Transverse colon (tissue), 4 donors: ENCODE measurements around the gene ASCL5. TPM values are rescaled to one million over a fixed set of nuclear protein-coding genes. Genes with fewer than 3 reads are reported as not detected.

ENCODE experiments used
- DNase-seq: peaks from one replicate; pipeline ENCODE4 v3.0.0-alpha.2; 2019
- H3K27ac ChIP-seq, 4 donors: fragments of 200-600 bp; sonication (generic); 2 replicates each; pipeline ENCODE4 v1.5.1; 2016 to 2018; ENCODE audit warnings: inconsistent platforms in 4 of 4
- H3K27me3 ChIP-seq: fragments of 200-600 bp; sonication (generic); 2 replicates; pipeline ENCODE4 v1.5.1; 2017; ENCODE audit warnings: inconsistent platforms
- H3K36me3 ChIP-seq, 4 donors: fragments of 200-600 bp; sonication (generic); 2 replicates each; pipeline ENCODE4 v1.5.1; 2017 to 2019; ENCODE audit warnings: inconsistent platforms in 4 of 4
- H3K4me1 ChIP-seq, 4 donors: fragments of 200-600 bp; sonication (generic); 2 replicates each; pipeline ENCODE4 v1.5.1; 2017 to 2020; ENCODE audit warnings: inconsistent platforms in 4 of 4
- H3K4me3 ChIP-seq, 4 donors: fragments of 200-600 bp; sonication (generic); 1 replicate in 1 of 4; 2 replicates in 3 of 4; pipeline versions ENCODE4 v1.5.1 to v1.6.1; 2017 to 2019; ENCODE audit warnings: inconsistent platforms in 4 of 4
- H3K9me3 ChIP-seq, 2 donors: fragments of 200-600 bp; sonication (generic); 2 replicates each; pipeline ENCODE4 v1.5.1; 2017 to 2019; ENCODE audit warnings: inconsistent platforms in 2 of 2
- CTCF ChIP-seq, 5 experiments: fragments of 200-600 bp in 3 of 5; fragments of 450-650 bp in 2 of 5; sonication (generic) in 3 of 5; IDR thresholded peaks; 1 replicate in 2 of 5; 2 replicates in 3 of 5; pipeline ENCODE4 v1.5.1; 2016 to 2017; ENCODE audit warnings: antibody characterized with exemption in 5 of 5, inconsistent platforms in 3 of 5, mild to moderate bottlenecking in 2 of 5, moderate library complexity in 1 of 5
- EP300 ChIP-seq: sonication (generic); formaldehyde crosslinking; IDR thresholded peaks from one replicate; pipeline ENCODE4 v1.6.1; 2017; ENCODE audit warnings: antibody characterized with exemption, low read depth
- POLR2A ChIP-seq: fragments of 450-650 bp; IDR thresholded peaks from one replicate; pipeline ENCODE4 v1.6.1; 2016; ENCODE audit warnings: antibody characterized with exemption, mild to moderate bottlenecking, moderate library complexity
- POLR2AphosphoS5 ChIP-seq, 3 donors: sonication (generic); formaldehyde crosslinking; IDR thresholded peaks; one replicate each; pipeline ENCODE4 v1.6.1; 2016; ENCODE audit warnings: antibody characterized with exemption in 3 of 3
- WGBS, 2 donors: methylation state at CpG; one replicate each; pipeline ENCODE4 v1.1.5; 2018; ENCODE audit warnings: low coverage in 1 of 2; 5-methylcytosine and 5-hydroxymethylcytosine counted together
- in situ Hi-C, 4 donors: fragments of 200-750 bp; cut with MboI; loops; one replicate each; pipeline versions ENCODE4 v1.15.0 to v1.15.1; 2017; ENCODE audit warnings: low sequenced_read_pairs in 3 of 4, low pct_ligation_motif_present in 1 of 4, low pct_unique_long_range_greater_than_20kb in 1 of 4
- intact Hi-C: fragments of 100-400 bp; cut with DNase I; formaldehyde crosslinking; loops from one replicate; pipeline ENCODE4 v1.15.1; 2023; ENCODE audit warnings: low total_unique reads
- total RNA-seq, 4 donors: library from RNA; depleted of rRNA; stranded (reverse); fragments of >200 nt; gene quantifications; one replicate each; pipeline ENCODE4 v1.1.0, GENCODE V29; 2016

The ASCL5 gene
- total RNA-seq, 4 donors from 2014 or later, result not detected

- in situ Hi-C loops (no loop called here), intact Hi-C loops (no loop called here)
- TF ChIP-seq CTCF (IDR thresholded peaks at IDR 0.05) (no peak), POLR2A (no peak), POLR2AphosphoS5 (IDR thresholded peaks at IDR 0.05) (no peak), EP300 (no peak)
- Histone ChIP-seq H3K4me1 (peaks cover 5 to 14% (median 10%) of the 10 kb centered on the region in 4 donors), H3K27me3 (no peaks in the 10 kb centered on the region), H3K4me3 (no peak overlapping the region), H3K9me3 (no peaks in the 10 kb centered on the region), H3K36me3 (no peaks in the 10 kb centered on the region), H3K27ac (peak overlapping the region; percentile 47 to 65 (median 54))
- WGBS, 2 donors, result 96% methylated on average over 7 of the region's 7 CpGs; no CpG with 5 or more reads in 1 of the 2 donors
- DNase-seq, result no peak
Measured at GRCh38 chr1:201137024-201137392, 10.0 kb upstream of the ASCL5 start.

- intact Hi-C loops, result no loop called here
- 85 to 87% methylated on average over 5 to 8 of the region's 8 CpGs for WGBS, 2 donors
Measured at GRCh38 chr1:201136355-201137023, 9.5 kb upstream of the ASCL5 start.

GRCh38 chr1:201134405-201134804 is 7.4 kb upstream of the ASCL5 start:
- DNase-seq, result no peak
- no peak overlapping the region for H3K27ac ChIP-seq
- H3K4me3 ChIP-seq, result no peak overlapping the region
- no peak for TF ChIP-seq POLR2AphosphoS5 (IDR thresholded peaks at IDR 0.05)
- no peak for TF ChIP-seq POLR2A
- TF ChIP-seq EP300, result no peak
- TF ChIP-seq CTCF (IDR thresholded peaks at IDR 0.05), result no peak
- in situ Hi-C loops, result no loop called here
- H3K27me3 ChIP-seq, result no peaks in the 10 kb centered on the region
- no peaks in the 10 kb centered on the region for H3K9me3 ChIP-seq
- peaks cover 5 to 14% (median 10%) of the 10 kb centered on the region in 4 donors for H3K4me1 ChIP-seq
- WGBS, 2 donors, result 93 to 100% methylated on average over 1 to 6 of the region's 6 CpGs
- intact Hi-C loops, result no loop called here
- H3K36me3 ChIP-seq, result no peaks in the 10 kb centered on the region

More at GRCh38 chr1:201136355-201137023, 9.5 kb upstream of the ASCL5 start:
- Histone ChIP-seq H3K4me1 (peaks cover 5 to 14% (median 10%) of the 10 kb centered on the region in 4 donors), H3K27ac (peak overlapping the region; percentile 47 to 65 (median 54)), H3K4me3 (no peak overlapping the region), H3K36me3 (no peaks in the 10 kb centered on the region), H3K27me3 (no peaks in the 10 kb centered on the region), H3K9me3 (no peaks in the 10 kb centered on the region)
- in situ Hi-C loops, result no loop called here
- DNase-seq, result no peak
- no peak for TF ChIP-seq POLR2AphosphoS5 (IDR thresholded peaks at IDR 0.05)
- no peak for TF ChIP-seq POLR2A
- TF ChIP-seq CTCF (IDR thresholded peaks at IDR 0.05), result no peak
- no peak for TF ChIP-seq EP300

- intact Hi-C loops (no loop called here), in situ Hi-C loops (no loop called here)
- no peak overlapping the region for H3K27ac ChIP-seq
- H3K36me3 ChIP-seq, result no peaks in the 10 kb centered on the region
- TF ChIP-seq POLR2AphosphoS5 (IDR thresholded peaks at IDR 0.05), result no peak
- no peak for TF ChIP-seq EP300
- no peak for TF ChIP-seq CTCF (IDR thresholded peaks at IDR 0.05)
- TF ChIP-seq POLR2A, result no peak
- H3K27me3 ChIP-seq, result no peaks in the 10 kb centered on the region
- H3K4me3 ChIP-seq, result no peak overlapping the region
- DNase-seq, result no peak
- WGBS, 2 donors, result 90% methylated on average over 4 of the region's 4 CpGs; no CpG with 5 or more reads in 1 of the 2 donors
- peaks cover 0 to 2% (median 0%) of the 10 kb centered on the region in 4 donors for H3K4me1 ChIP-seq
- no peaks in the 10 kb centered on the region for H3K9me3 ChIP-seq
Measured at GRCh38 chr1:201131398-201131797, 4.4 kb upstream of the ASCL5 start.
